ENCODE results near the gene CEP152. TPM values are rescaled to one million over a fixed set of nuclear protein-coding genes. Genes with fewer than 3 reads are reported as not detected.

The CEP152 gene
- total RNA-seq = 10 to 100 TPM in 1 of 4 donors, 1 to 10 TPM in 3; 2.7 to 10.1 (median 3.9) TPM

- DNase-seq (ENCODE audit: extremely low spot score) = peak; percentile 99
- H3K4me1 ChIP-seq = peaks cover 4 to 19% (median 16%) of the 10 kb centered on the region in 4 donors
- intact Hi-C loops (cut with DNase I) = no loop called here
- H3K27me3 ChIP-seq = peaks cover 0 to 6% (median 0%) of the 10 kb centered on the region in 4 donors
- peak within 1 kb of the TSS; percentile 44 to 69 (median 64) for H3K27ac ChIP-seq (replicated peaks in 1 of 4)
- peak within 1 kb of the TSS; percentile 66 to 90 (median 81) for H3K4me3 ChIP-seq
- under 1% methylated on average over 18 of the region's 51 CpGs for WGBS
- TF ChIP-seq POLR2A (IDR thresholded peaks at IDR 0.05; ENCODE audit: low read depth) (no peak), POLR2AphosphoS5 (IDR thresholded peaks at IDR 0.05) (peak; percentile 80 to 83)
- no peaks in the 10 kb centered on the region for H3K36me3 ChIP-seq
- no peaks in the 10 kb centered on the region for H3K9me3 ChIP-seq
These were observed at the start of gene CEP152 for GRCh38 chr15:48810414-48811324. TSS of gene CEP152 (minus strand) at chr15:48811069. CDS start at chr15:48805649, 5,420 bp downstream.

GRCh38 chr15:48859426-48859825 is 48.6 kb upstream of the CEP152 start:
- Histone ChIP-seq H3K9me3 (no peaks in the 10 kb centered on the region), H3K27me3 (no peaks in the 10 kb centered on the region), H3K4me3 (no peak overlapping the region), H3K4me1 (peaks cover 4 to 26% (median 18%) of the 10 kb centered on the region in 4 donors), H3K27ac (replicated peaks in 1 of 4) (no peak overlapping the region), H3K36me3 (no peaks in the 10 kb centered on the region)
- intact Hi-C loops (cut with DNase I) = no loop called here
- TF ChIP-seq CTCF (IDR thresholded peaks at IDR 0.05) = no peak
- no peak for TF ChIP-seq EP300 (IDR thresholded peaks at IDR 0.05)
- TF ChIP-seq POLR2AphosphoS5 (IDR thresholded peaks at IDR 0.05) = no peak
- no peak for TF ChIP-seq POLR2A (IDR thresholded peaks at IDR 0.05; ENCODE audit: low read depth)
- no peak for DNase-seq (ENCODE audit: extremely low spot score)
- WGBS = 83% methylated on average over 2 of the region's 2 CpGs

GRCh38 chr15:48858401-48858800 is 47.5 kb upstream of the CEP152 start:
- Histone ChIP-seq H3K4me3 (no peak overlapping the region), H3K4me1 (peaks cover 4 to 26% (median 18%) of the 10 kb centered on the region in 4 donors), H3K36me3 (no peaks in the 10 kb centered on the region), H3K27ac (replicated peaks in 1 of 4) (no peak overlapping the region), H3K27me3 (no peaks in the 10 kb centered on the region), H3K9me3 (no peaks in the 10 kb centered on the region)
- TF ChIP-seq CTCF (IDR thresholded peaks at IDR 0.05) (no peak), POLR2A (IDR thresholded peaks at IDR 0.05; ENCODE audit: low read depth) (no peak), POLR2AphosphoS5 (IDR thresholded peaks at IDR 0.05) (no peak), EP300 (IDR thresholded peaks at IDR 0.05) (no peak)
- 75% methylated on average over 2 of the region's 2 CpGs for WGBS
- no peak for DNase-seq (ENCODE audit: extremely low spot score)
- intact Hi-C loops (cut with DNase I) = no loop called here

GRCh38 chr15:48856942-48857341 is 46.1 kb upstream of the CEP152 start:
- 33% methylated on average over 2 of the region's 2 CpGs for WGBS
- no peak for DNase-seq (ENCODE audit: extremely low spot score)
- Histone ChIP-seq H3K27me3 (no peaks in the 10 kb centered on the region), H3K27ac (replicated peaks in 1 of 4) (peak overlapping the region in 3 of 4 donors; percentile 7 to 23 (median 16)), H3K36me3 (no peaks in the 10 kb centered on the region), H3K4me1 (peaks cover 4 to 26% (median 18%) of the 10 kb centered on the region in 4 donors), H3K9me3 (no peaks in the 10 kb centered on the region), H3K4me3 (no peak overlapping the region)
- intact Hi-C loops (cut with DNase I) = no loop called here
- TF ChIP-seq POLR2A (IDR thresholded peaks at IDR 0.05; ENCODE audit: low read depth) = no peak
- no peak for TF ChIP-seq EP300 (IDR thresholded peaks at IDR 0.05)
- no peak for TF ChIP-seq CTCF (IDR thresholded peaks at IDR 0.05)
- no peak for TF ChIP-seq POLR2AphosphoS5 (IDR thresholded peaks at IDR 0.05)

Measured in esophagus muscularis mucosa (tissue), 4 donors.